Activated CD4-positive, alpha-beta T cell treated with anti-CD3 and anti-CD28 coated beads for 1 hour (primary cell): ENCODE measurements around the gene CNTNAP2.
"Not testable (repeated sequence)": the region's sequence is repeated elsewhere in the genome, so short reads cannot be mapped to it uniquely, and the experiment has no call there.

ENCODE experiments used
- DNase-seq: peaks from one replicate; pipeline ENCODE4 v3.0.0-alpha.2; 2020

The CNTNAP2 gene

DNA sequence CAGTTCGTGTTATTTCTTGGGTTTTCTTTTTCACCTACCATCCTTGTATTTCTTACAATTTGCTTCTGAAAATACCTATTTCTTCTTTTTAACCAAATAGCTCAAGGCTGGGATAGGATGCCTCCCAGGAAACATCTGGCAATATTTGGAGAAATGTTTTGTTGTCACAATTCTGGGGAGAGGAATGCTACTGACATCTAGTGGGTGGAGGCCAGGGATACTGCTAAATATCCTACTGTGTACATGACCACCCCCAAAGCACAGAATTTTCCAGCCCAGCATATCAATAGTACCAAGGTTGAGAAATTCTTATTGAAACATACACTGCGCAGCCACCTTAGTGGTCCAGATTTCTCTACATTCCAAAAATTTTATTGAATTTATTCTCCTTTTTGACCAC lies 55.5 kb downstream of the CNTNAP2 start:
- DNase-seq, result no peak

DNA sequence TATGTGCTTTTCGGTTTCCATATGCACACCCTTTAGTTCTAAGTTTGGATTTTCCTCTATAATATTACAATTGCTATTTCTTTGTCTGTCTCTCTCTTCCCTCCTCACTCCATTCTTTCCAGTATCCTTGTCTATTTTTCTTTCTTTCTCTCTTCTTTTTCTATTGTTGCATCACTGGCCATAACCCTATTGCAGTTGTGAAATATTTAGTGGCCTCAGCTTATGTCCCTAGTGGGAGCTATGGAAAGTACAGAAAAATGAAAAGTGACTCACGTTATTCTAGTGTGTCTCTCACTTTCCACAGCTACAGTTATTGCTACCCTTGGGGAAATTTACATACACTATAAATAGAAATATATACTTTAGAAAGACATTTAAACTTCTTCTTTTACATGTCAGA lies 59.1 kb downstream of the CNTNAP2 start:
- DNase-seq, result no peak

- no peak for DNase-seq
Observed at GRCh38 chr7:146176860-146177259, 60.3 kb downstream of the CNTNAP2 start.

- DNase-seq, result no peak
Observed at GRCh38 chr7:146177301-146177700, 60.7 kb downstream of the CNTNAP2 start.

DNA sequence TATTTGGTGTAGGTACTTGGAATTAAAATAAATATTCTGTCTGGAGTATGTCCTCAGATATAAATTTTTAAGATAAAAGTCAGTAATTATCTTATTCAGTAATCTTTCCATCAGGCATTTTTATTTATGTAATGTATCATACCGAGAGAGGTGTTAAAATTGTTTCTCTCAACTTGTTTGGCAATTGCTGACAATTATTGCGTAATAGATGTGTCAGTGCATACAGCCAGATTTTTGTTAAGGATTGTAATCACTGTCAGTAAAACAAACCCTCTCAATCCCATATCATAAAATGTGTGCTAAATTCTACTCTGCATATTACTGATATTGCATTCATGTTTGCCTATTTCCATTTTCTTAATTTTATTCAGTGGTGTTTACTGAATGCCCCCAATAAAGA lies 69.2 kb downstream of the CNTNAP2 start:
- DNase-seq, result no peak

- DNase-seq, result not testable (repeated sequence)
Observed at GRCh38 chr7:146191428-146191827, 74.8 kb downstream of the CNTNAP2 start.

GRCh38 chr7:146201945-146202344 lies 85.3 kb downstream of the CNTNAP2 start:
- DNase-seq, result no peak

GRCh38 chr7:146206270-146206669 lies 89.7 kb downstream of the CNTNAP2 start:
- DNase-seq, result no peak

DNA sequence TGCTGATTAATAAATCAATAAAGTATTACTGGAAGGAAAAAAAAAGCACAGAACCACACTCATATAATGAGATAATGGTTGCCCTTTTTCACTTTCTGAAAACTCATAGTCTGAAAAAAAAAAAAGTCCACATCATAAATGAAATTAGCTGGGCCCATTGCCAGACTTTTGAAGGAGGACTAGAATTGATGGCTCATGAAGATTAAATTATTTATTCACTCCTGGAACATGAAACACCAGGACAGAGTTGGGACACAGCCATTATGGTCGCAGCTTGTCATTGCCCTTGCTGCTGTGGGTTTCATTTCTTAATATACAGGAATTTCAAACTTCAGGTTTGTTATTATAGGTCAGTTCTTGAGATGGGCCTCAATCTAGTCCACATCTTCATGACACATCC lies 91.9 kb downstream of the CNTNAP2 start:
- DNase-seq, result no peak

DNA sequence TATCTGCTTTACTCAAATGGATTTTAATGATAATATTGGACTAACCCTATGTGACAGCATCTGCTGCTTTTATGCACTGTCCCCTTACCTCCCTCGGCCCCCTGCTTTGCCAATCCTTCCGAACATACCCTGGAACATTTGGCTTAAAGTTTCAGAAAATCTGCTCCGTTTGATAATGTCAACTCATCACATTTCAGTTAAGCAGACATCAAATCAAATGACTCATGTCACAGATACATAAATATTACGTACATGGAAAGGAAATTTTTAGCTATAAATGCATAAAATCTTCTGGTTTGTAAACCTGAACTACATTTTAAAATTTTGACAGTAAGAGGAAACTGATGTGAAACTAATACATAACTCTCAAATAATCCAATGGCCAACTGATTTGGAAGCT lies 98.2 kb downstream of the CNTNAP2 start:
- no peak for DNase-seq

- DNase-seq, result no peak
Observed at GRCh38 chr7:146216396-146217041, 99.9 kb downstream of the CNTNAP2 start.

- DNase-seq, result no peak
Observed at GRCh38 chr7:146223851-146224250, 107.2 kb downstream of the CNTNAP2 start.

DNA sequence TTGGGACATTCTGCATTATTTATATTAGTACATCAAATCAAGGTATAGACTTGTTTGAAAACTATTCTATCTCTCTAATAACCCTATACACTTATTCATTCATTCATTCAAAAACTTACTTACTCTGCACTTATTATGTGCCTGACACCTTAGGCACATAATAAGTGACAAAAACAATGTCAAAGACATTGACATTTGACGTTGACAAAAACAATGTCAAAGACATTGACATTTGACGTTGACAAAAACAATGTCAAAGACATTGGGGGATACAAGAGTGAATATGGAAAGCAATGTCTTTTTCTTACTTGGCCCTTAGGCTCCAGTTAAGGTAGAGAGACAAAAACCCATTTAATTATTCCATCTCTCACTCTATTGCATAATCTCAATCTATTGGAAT lies 116.0 kb downstream of the CNTNAP2 start:
- no peak for DNase-seq

DNA sequence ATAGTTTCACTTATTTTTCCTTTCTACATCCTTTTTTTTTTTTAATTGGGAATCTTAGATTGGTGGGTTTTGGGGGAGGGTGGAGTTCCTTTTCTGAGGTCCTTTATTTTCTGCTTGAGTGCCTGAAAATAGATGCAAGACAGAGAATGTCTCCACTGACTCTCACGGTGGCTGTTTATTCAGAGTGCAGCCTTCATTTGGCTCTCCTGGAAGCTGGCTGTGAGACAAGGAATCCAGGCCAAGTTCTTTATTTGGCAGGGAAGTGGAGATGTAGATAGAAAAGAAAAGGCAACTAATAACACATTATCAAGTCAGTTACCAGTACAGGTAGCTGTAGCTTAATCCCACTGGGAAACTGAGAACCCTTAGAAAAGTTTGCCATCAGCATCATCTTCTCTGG lies 118.6 kb downstream of the CNTNAP2 start:
- DNase-seq, result no peak

DNA sequence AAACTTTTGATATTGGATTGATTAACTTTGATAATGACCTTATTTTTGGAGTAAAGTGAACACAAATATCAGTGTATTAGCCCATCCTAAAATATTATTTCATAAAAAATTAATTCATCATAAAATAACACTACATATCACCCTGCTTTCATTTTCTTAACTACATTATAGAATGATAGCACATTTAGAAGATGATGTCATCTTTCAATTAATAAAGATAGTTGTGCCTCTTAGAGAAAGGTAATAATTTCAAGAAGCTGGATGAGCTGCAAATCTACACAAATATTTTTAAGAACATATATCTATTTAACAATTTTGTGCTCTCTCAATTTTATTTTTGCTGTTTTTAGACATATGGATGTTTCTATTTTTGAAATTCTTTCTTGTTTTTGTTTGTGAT lies 126.1 kb downstream of the CNTNAP2 start:
- no peak for DNase-seq

GRCh38 chr7:146247991-146248390 lies 131.4 kb downstream of the CNTNAP2 start:
- DNase-seq, result not testable (repeated sequence)

DNA sequence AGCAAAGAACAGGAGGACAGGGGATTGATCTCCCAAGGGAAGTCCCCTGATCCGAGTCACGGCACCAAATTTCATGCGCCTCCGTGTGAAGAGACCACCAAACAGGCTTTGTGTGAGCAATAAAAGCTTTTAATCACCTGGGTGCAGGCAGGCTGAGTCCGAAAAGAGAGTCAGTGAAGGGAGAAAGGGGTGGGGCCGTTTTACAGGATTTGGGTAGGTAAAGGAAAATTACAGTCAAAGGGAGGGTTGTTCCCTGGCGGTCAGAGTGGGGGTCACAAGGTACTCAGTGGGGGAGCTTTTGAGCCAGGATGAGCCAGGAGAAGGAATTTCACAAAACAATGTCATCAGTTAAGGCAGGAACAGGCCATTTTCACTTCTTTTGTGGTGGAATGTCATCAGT lies 132.1 kb downstream of the CNTNAP2 start:
- DNase-seq, result not testable (repeated sequence)

DNA sequence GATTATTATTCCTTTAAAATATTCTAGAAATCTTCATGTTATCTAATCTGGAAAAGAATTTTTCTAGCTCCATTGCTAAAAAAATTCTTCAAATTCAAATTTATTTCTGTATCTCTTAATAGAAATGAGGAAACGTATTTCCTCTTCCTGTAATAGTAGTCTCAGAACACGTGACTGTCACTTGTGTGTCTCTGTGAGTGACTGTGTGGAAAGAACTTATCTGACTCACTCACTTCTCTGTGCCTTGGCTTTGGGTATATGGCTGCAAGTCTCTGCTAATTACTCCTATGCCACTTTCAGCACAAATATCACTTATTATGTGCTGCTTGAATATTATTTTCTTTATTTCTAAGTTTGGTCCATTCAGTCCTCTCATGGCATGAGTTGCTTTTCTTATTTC lies 132.7 kb downstream of the CNTNAP2 start:
- DNase-seq, result no peak

DNA sequence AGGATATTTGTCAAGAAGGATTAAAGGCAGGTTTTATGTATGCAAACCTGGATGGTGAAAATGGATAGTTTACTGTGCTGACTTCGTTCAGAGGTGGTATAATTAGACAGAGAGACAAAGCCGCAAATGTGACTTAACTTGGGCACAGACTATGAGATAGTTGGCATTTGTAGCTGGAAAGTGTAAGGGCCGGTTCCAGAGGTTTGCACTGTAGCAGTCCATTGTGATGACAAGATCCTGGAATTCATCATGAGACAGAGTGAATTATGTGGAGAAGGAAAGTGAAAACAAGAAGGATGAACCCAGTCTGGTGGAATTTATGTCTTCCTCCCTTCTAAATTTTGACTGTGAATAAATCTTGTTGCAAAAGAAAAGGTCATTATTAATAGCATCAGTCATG lies 139.0 kb downstream of the CNTNAP2 start:
- no peak for DNase-seq

DNA sequence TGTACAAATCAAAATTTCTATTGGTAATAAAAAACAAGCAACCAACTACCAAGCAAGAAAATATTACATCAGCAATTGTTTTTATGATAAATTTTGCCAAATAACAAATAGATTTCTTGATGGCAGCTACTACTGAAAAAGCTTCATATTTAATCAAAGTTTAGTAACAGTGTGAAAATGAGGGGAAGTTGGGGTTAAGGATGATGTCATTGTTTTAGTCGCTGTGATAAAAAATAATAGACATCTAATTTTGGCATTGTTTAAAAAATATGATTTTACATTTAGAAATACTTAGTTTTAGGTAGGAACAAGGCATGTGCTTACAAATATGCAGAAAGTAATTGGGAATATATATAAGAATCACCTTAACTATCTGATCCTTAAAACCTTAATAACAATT lies 145.9 kb downstream of the CNTNAP2 start:
- no peak for DNase-seq

GRCh38 chr7:146276888-146277287 lies 160.3 kb downstream of the CNTNAP2 start:
- DNase-seq, result no peak

DNA sequence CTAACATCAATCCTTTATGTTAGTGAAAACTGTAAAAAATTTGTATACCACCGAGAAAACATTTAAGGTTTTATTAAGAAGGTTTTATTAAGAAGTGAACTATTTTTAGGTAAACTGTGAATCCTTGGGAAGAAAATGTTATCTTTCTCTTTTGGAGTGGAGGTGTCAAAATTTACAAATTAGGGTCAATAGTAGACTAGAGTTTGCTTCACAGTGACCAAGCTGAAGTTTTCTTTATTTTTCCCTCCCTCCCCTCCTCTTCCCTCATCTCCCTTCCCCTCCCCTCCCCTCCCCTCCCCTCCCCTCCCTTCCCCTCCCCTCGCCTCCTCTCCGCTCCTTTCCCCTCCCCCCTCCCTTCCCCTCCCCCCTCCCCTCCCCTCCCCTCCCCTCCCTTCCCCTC lies 168.8 kb downstream of the CNTNAP2 start:
- DNase-seq, result no peak

GRCh38 chr7:146290746-146291145 lies 174.1 kb downstream of the CNTNAP2 start:
- DNase-seq, result no peak

DNA sequence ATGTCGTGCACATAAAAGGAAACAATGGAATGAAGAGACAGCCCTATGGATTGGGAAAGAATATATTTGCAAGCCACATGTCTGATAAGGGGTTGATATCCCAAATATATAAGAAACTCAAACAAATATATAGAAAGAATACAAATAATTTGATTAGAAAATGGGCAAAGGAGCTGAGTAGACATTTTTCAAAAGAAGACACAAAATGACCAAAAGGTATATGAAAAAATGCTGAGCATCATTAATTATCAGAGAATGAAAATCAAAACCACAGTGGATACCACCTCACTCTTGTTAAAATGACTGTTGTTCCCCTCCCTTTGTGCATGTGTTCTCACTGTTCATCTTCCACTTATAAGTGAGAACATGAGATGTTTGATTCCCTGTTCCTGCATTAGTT lies 175.3 kb downstream of the CNTNAP2 start:
- DNase-seq, result no peak

DNA sequence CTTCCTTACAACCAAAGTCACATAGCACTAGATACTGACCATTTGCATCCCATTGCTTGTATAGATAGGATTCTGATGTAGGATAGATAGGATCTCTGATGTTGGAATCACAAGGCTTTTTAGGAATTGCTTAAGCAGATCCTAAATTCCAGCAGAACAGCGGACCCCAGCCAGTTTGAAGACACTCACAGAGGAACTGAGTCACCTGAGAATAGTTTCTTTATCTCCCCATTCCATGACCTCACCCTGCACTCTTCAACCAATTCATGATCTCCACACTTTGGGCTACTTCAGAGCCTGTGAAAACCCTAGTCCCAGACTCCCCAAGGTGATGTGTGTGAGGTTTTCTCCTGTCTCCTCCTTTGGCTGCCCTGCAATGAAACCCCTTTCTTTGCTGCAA lies 179.4 kb downstream of the CNTNAP2 start:
- no peak for DNase-seq

- DNase-seq, result no peak
Observed at GRCh38 chr7:146314962-146315361, 198.4 kb downstream of the CNTNAP2 start.
